ENCODE measurements around the gene SVOP.

GRCh38 chr12:108915632-108916133 lies 105.2 kb downstream of the SVOP start:
- TF ChIP-seq, protein P1, sequence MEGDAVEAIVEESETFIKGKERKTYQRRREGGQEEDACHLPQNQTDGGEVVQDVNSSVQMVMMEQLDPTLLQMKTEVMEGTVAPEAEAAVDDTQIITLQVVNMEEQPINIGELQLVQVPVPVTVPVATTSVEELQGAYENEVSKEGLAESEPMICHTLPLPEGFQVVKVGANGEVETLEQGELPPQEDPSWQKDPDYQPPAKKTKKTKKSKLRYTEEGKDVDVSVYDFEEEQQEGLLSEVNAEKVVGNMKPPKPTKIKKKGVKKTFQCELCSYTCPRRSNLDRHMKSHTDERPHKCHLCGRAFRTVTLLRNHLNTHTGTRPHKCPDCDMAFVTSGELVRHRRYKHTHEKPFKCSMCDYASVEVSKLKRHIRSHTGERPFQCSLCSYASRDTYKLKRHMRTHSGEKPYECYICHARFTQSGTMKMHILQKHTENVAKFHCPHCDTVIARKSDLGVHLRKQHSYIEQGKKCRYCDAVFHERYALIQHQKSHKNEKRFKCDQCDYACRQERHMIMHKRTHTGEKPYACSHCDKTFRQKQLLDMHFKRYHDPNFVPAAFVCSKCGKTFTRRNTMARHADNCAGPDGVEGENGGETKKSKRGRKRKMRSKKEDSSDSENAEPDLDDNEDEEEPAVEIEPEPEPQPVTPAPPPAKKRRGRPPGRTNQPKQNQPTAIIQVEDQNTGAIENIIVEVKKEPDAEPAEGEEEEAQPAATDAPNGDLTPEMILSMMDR (IDR thresholded peaks at IDR 0.05; ENCODE audit: borderline replicate concordance, extremely low read depth, low read length, poor library complexity, severe bottlenecking) = no peak
- TF ChIP-seq EZH2 (IDR thresholded peaks at IDR 0.05; ENCODE audit: borderline replicate concordance, low read depth, low read length, severe bottlenecking) = no peak

All from DND-41 (cell line).